GM12801 (cell line): ENCODE results near the gene NEAT1.

ENCODE experiments used
- CTCF ChIP-seq: IDR thresholded peaks from one replicate; pipeline ENCODE4 v1.5.1; 2011; ENCODE audit warnings: control low read depth; ENCODE audit not compliant: insufficient read length; ENCODE audit errors: extremely low read depth

Gene NEAT1

GRCh38 chr11:65471447-65471891, 48.9 kb downstream of the NEAT1 start:
- TF ChIP-seq CTCF, result no peak

- no peak for TF ChIP-seq CTCF
These were observed 50.8 kb downstream of the NEAT1 start for GRCh38 chr11:65473278-65473860.

GRCh38 chr11:65474864-65475263, 52.3 kb downstream of the NEAT1 start:
- no peak for TF ChIP-seq CTCF

GRCh38 chr11:65476632-65477148, 54.1 kb downstream of the NEAT1 start:
- TF ChIP-seq CTCF, result no peak

- TF ChIP-seq CTCF, result no peak
These were observed 54.8 kb downstream of the NEAT1 start for GRCh38 chr11:65477149-65477965.

- no peak for TF ChIP-seq CTCF
These were observed 56.0 kb downstream of the NEAT1 start for GRCh38 chr11:65478388-65479183.
